A549 treated with ZK216348 at 1 μM for 4 hours (cell line): ENCODE measurements around the gene SYT5. TPM values are rescaled to one million over a fixed set of nuclear protein-coding genes. Genes with fewer than 3 reads are reported as not detected.

ENCODE experiments used
- total RNA-seq: library from RNA; stranded (reverse); fragments of 200-300 nt; extraction: Qiagen RNA extraction; gene quantifications from 5 replicates; pipeline ENCODE4 v1.2.3, GENCODE V29; 2022; ENCODE audit warnings: low read depth

Gene SYT5
- total RNA-seq = 2.7 to 4.4 TPM (median 3.1 TPM) in 5 replicates

DNA sequence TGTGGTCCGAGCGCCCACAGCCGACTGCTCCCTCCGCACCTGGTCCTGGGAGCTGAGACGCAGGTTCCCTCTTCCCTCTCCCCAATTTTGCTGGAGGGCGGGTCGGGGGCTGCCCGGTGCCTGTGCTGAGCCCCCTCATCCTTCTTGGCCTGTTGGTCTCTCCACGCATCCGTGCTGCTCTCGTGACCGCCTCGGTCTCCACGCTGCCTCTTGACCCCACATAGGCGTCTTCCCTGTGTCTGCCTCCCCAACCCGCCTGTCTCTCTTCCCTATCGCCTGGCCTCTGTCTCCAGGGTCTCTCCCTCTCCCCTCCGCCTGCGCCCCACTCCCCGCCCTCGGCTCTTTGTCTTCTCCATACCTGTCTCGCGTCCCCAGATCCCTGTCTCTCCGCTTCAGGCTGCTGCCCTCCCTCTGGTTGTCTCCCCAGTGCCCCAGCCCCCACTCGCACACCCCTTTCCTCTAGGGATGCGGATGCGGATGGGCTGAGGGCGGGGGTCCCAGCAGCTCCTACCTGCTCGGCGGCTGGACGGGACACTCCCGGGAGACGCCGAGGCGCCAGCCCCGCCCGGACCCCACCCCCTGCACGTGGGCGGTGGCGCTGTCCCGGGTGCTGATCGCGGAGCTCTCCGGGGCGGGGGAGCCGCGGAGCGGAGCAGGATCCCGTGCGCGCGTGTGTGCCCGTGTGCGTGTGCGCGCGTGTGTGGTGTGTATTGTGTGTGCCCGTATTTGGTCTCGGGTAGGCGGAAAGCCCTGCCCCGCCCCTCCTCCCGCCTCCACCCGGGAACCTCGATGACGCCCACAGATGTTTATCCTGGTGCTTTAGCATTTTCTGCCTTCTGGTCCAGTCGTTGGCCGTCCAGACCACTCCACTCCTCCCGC, at the start of gene SYT5:
SYT5 (minus strand) TSS at position 684 of the 879 bp plus-strand sequence. CDS start 1,248 bp downstream, outside the sequence.

DNA sequence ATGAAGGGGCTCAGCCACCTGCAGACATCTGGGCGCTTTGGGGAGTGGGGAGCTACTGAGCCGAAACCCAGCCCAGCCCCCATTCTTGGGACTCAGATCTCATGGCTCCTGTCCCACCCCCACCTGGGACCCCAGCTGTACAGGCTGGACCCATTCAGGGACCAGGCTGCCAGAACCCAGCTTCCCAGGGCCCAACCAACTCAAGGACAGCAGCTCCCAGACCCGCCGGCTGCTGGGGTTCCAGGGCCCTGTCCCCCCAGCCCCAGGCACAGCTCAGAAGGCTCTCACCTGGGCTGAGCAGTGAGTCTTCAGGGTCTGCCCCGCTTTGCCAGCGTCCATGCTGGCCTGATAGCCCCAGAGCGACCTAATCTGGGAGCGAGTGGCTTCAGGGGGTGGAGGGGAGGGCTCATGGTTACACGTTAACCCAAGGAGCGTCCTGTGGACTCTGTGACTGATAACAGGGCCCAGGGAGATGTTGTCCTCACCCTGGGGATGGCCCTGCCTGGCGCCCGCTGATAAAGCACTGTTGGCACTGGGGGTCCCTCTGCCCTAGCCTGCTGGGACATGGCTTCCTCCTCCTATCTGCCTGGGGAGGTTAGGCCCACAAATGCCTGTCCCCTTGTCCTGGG, 48.4 kb upstream of the SYT5 start, which contains the start of gene TMEM86B:
TMEM86B (minus strand) TSS at position 361 of the 629 bp plus-strand sequence; CDS start at position 339, 22 bp downstream.

DNA sequence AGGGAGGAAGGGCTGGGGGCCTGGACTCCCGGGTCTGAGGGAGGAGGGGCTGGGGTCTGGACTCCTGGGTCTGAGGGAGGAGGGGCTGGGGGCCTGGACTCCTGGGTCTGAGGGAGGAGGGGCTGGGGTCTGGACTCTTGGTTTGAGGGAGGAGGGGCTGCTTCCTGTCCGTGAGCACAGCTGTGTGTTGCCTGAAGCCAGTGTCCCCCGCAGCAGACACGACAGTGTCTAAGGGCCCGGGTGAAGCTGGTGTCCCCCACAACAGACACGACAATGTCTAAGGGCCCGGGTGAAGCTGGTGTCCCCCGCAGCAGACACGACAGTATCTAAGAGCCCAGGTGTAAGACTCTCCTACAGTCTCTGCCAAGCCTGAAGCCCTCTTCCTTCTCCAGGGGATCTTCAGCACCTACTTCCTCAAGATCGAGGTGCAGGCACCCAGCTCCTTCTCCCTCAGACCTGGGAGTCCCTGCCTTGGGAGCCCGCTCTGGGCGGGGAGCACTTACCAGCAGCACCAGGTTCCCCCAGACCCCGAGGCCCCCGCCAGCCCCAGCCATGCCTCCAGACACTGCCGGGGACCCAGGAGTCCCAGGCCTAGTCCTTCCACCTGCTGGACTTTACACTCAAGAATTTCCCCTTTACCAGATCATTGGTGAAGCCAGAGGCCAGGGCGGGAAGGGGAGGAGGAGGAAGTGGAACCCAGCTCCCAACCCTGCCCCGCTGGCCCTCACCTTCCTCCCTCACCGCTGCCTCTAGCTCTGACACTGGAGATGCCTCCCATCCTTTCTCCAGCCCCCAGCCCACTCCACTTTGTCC, 29.0 kb upstream of the SYT5 start, which contains the start of gene PTPRH:
PTPRH (minus strand) TSS at position 622 of the 813 bp plus-strand sequence; CDS start at position 554, 68 bp downstream.

DNA sequence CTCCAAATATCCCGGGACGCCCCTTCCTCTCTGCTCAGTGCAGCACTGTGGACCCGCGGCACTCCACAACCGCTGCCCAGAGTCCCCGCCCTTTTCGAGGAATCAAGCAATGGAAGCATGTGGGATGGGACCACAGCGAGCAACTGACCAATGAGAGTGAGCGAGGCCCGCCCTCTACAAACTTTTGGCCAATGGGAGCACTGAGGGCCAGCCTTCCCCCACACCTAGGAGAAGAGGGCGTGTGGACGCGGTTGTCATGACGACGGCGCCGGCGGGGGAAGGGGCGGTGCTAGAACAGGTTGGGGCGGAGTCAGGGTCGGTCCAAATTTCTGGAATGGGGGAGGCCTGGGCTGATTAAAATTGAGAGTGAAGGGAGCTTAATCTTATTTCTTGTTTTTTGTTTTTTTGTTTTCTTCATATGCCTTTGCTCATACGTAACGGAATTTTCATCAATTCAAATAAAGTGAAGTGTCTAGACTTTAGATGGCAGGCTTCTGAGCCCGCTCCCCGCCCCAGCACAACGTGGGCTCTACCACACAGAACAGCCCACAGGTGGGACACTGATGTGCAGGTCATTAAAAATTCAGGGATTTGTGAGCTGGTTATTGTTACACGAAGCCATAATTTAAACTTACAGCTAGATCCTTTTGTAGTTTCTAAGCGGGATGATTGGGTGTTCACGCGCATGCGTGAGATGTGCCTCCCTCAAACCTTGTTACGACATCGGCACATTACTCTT, 13.4 kb downstream of the SYT5 start, which contains the start of gene DNAAF3:
DNAAF3 (minus strand) TSS at position 84 of the 739 bp plus-strand sequence. CDS start 200 bp downstream, outside the sequence.

DNA sequence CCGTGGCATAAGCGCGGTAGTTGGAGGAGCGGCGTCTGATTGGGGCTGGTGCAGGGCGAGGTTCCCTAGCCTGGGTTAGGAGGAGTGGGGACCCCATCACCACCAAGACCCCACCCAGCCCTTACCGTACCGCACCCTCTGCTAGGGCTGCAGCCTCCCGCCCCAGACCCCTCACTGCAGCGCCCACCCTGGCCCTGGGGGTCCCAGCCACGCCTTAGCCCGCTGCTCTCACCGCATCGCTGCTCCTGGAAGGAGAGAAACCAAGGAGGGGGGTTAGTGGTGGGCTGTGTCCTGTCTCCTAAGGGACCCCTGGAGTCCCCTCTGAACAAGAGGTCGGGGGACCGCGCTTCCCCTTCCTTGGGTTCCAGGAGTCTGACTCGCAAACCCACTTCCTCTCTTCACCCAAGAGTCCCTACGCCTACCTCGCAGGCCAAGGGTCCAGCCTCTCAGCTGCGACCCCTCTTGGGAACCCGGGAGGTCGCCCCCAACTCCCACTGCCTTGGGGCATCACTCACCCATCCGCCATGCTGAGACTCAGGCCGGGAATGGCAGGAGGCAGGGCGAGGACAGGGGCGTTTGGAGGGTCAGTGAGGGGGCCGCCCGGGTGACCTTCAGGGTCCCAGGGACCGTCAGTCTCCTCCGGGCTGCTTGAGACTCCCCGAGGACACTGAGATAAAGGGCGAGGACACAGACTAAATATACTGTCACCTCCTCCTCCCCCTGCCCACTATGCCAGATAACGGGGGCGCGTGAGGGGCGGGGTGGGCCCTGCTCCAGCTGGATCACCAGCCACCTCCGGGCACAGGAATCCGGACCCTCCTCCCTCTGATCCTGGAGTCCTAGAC, 22.8 kb downstream of the SYT5 start, which contains the start of gene TNNI3:
TNNI3 (minus strand) TSS at position 669 of the 845 bp plus-strand sequence; CDS start at position 526, 143 bp downstream.

DNA sequence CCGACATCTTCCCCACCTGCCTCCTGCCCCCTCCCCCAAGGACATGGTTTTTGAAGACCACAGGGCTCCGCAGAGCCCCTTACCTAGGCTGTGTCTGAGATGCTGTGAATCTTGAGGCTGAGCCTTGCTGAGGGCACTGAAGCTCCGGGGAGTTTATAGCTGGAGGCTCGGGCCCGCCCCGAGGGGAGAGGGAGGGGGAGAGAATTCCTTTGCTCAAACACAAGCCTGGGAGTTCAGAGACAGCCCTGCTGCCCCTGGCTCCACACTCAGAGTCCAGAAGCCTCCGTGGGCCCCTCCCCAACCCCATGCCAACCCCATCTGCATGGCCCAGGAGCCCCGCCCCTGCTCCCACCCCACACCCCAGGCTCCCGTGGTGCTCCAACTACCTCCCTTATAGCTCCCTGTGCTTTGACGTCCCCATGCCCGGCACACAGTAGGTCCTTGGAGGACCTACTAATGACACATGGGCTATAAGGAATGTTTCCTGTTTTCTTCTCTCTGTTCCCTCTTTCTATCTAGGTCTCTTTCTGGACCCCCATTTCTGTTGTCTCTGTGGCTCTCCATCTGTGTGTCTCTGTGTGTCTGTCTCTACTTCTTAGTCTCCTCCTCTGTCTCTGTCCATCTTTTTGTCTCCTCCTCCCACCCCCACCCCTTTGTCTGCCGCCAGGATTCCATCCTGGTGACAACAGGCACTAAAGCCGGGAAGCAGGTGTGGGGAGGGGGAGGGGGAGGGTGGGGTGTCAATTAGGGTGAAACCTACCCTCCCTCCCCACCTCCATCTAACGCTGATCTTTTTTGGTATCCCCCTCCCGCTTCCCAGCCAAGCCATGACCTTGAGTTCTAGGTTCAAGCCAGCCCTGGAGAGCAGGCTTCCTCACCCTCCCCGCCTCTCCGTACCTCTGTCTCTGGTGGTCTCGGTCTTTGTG, 30.7 kb downstream of the SYT5 start, which contains the start of gene TNNT1:
TNNT1 (minus strand) TSS at position 129 of the 926 bp plus-strand sequence. CDS start 2,049 bp downstream, outside the sequence.

Other genes starting within 250 kb of the SYT5 start
- 0.08 TPM in 1 of 5 replicates, not detected in the others for gene NLRP7, start 232.8 kb downstream of the SYT5 start, total RNA-seq
- 22.7 to 28.3 TPM (median 27.2 TPM) in 5 replicates for gene NLRP2, start 213.9 kb downstream of the SYT5 start, total RNA-seq
- 0.13 to 0.46 TPM (median 0.19 TPM) in 3 of 5 replicates, not detected in the others for gene GP6, start 142.0 kb downstream of the SYT5 start, total RNA-seq
- 14.5 to 21.2 TPM (median 20.8 TPM) in 5 replicates for gene RDH13, start 117.1 kb downstream of the SYT5 start, total RNA-seq
- 3.0 to 9.2 TPM (median 6.8 TPM) in 5 replicates for gene EPS8L1, start 104.4 kb downstream of the SYT5 start, total RNA-seq
- 52.2 to 99.2 TPM (median 86.1 TPM) in 5 replicates for gene PPP1R12C, start 62.7 kb downstream of the SYT5 start, total RNA-seq
- 96.6 to 145 TPM (median 141 TPM) in 5 replicates for gene TNNT1, start 31.1 kb downstream of the SYT5 start, total RNA-seq
- 6.6 to 13.4 TPM (median 7.0 TPM) in 5 replicates for gene TNNI3, start 22.6 kb downstream of the SYT5 start, total RNA-seq
- 3.1 to 6.7 TPM (median 5.6 TPM) in 5 replicates for gene DNAAF3, start 13.7 kb downstream of the SYT5 start, total RNA-seq
- 3.6 to 6.0 TPM (median 4.0 TPM) in 5 replicates for gene PTPRH, start 29.2 kb upstream of the SYT5 start, total RNA-seq
- gene TMEM86B, start 48.5 kb upstream of the SYT5 start, total RNA-seq = 2.2 to 5.4 TPM (median 4.8 TPM) in 5 replicates
- gene PPP6R1, start 78.7 kb upstream of the SYT5 start, total RNA-seq = 64.6 to 131 TPM (median 118 TPM) in 5 replicates
- gene HSPBP1, start 99.8 kb upstream of the SYT5 start, total RNA-seq = 122 to 147 TPM (median 138 TPM) in 5 replicates
- gene BRSK1, start 103.7 kb upstream of the SYT5 start, total RNA-seq = 3.2 to 5.1 TPM (median 4.6 TPM) in 5 replicates
- not detected in 5 replicates for gene TMEM150B, start 145.1 kb upstream of the SYT5 start, total RNA-seq
- gene KMT5C, start 159.6 kb upstream of the SYT5 start, total RNA-seq = 3.1 to 9.0 TPM (median 8.2 TPM) in 5 replicates
- 1.2 to 7.0 TPM (median 1.4 TPM) in 5 replicates for gene COX6B2, start 174.4 kb upstream of the SYT5 start, total RNA-seq
- gene GARIN5B, start 183.0 kb upstream of the SYT5 start, total RNA-seq = 0.11 to 0.42 TPM (median 0.18 TPM) in 4 of 5 replicates, not detected in the other
- 20.8 to 42.0 TPM (median 26.5 TPM) in 5 replicates for gene IL11, start 190.2 kb upstream of the SYT5 start, total RNA-seq
- gene TMEM190, start 196.5 kb upstream of the SYT5 start, total RNA-seq = 1.2 to 2.3 TPM (median 1.3 TPM) in 5 replicates
- 2.3 to 14.6 TPM (median 11.3 TPM) in 5 replicates for gene TMEM238, start 204.0 kb upstream of the SYT5 start, total RNA-seq
- gene RPL28, start 205.6 kb upstream of the SYT5 start, total RNA-seq = 2,333 to 3,419 TPM (median 2,681 TPM) in 5 replicates
- gene UBE2S, start 227.5 kb upstream of the SYT5 start, total RNA-seq = 317 to 626 TPM (median 479 TPM) in 5 replicates